ENCODE measurements around the gene MBD6. TPM values are rescaled to one million over a fixed set of nuclear protein-coding genes. Genes with fewer than 3 reads are reported as not detected.

MBD6 gene
- total and polyA plus RNA-seq, 2 donors from 2014 or later: 38.4 to 118 TPM

- Histone ChIP-seq H3K27ac (ENCODE audit: low read depth in 2 of 2, low read length in 2 of 2) (no peak overlapping the region), H3K9ac (ENCODE audit: low read length in 3 of 3) (no peak overlapping the region), H3K36me3 (ENCODE audit: control insufficient read depth in 2 of 3, insufficient read depth in 3 of 3, low read length in 3 of 3) (no peaks in the 10 kb centered on the region), H3K9me3 (ENCODE audit: control insufficient read depth in 2 of 3, insufficient read depth in 1 of 3, low read length in 3 of 3) (no peaks in the 10 kb centered on the region), H3K4me3 (ENCODE audit: low read length in 3 of 3) (no peak overlapping the region), H3K27me3 (ENCODE audit: control insufficient read depth, insufficient read depth, low read length) (no peaks in the 10 kb centered on the region), H3K4me1 (ENCODE audit: control insufficient read depth in 2 of 3, insufficient read depth in 2 of 3, low read depth in 1 of 3, low read length in 3 of 3) (no peaks in the 10 kb centered on the region)
- intact Hi-C loops (cut with DNase I): no loop called here
- no peak for TF ChIP-seq CTCF (IDR thresholded peaks at IDR 0.05; ENCODE audit: borderline replicate concordance, extremely low read depth, insufficient read depth)
- DNase-seq (no peak), FAIRE-seq (no peak)
Observed at GRCh38 chr12:57563358-57563757, 40.7 kb downstream of the MBD6 start.

- FAIRE-seq (no peak), DNase-seq (no peak)
- Histone ChIP-seq H3K36me3 (ENCODE audit: control insufficient read depth in 2 of 3, insufficient read depth in 3 of 3, low read length in 3 of 3) (no peaks in the 10 kb centered on the region), H3K27ac (ENCODE audit: low read depth in 2 of 2, low read length in 2 of 2) (no peak overlapping the region), H3K27me3 (ENCODE audit: control insufficient read depth, insufficient read depth, low read length) (no peaks in the 10 kb centered on the region), H3K9ac (ENCODE audit: low read length in 3 of 3) (no peak overlapping the region), H3K9me3 (ENCODE audit: control insufficient read depth in 2 of 3, insufficient read depth in 1 of 3, low read length in 3 of 3) (no peaks in the 10 kb centered on the region), H3K4me3 (ENCODE audit: low read length in 3 of 3) (no peak overlapping the region), H3K4me1 (ENCODE audit: control insufficient read depth in 2 of 3, insufficient read depth in 2 of 3, low read depth in 1 of 3, low read length in 3 of 3) (no peaks in the 10 kb centered on the region)
- TF ChIP-seq CTCF (IDR thresholded peaks at IDR 0.05; ENCODE audit: borderline replicate concordance, extremely low read depth, insufficient read depth): no peak
- intact Hi-C loops (cut with DNase I): no loop called here
Observed at GRCh38 chr12:57564178-57564740, 41.6 kb downstream of the MBD6 start.

- intact Hi-C loops (cut with DNase I): no loop called here
- no peak for DNase-seq
Observed at GRCh38 chr12:57568838-57569237, 46.2 kb downstream of the MBD6 start.

More at GRCh38 chr12:57568838-57569237, 46.2 kb downstream of the MBD6 start:
- TF ChIP-seq CTCF (IDR thresholded peaks at IDR 0.05; ENCODE audit: borderline replicate concordance, extremely low read depth, insufficient read depth): no peak
- Histone ChIP-seq H3K27ac (ENCODE audit: low read depth in 2 of 2, low read length in 2 of 2) (no peak overlapping the region), H3K9me3 (ENCODE audit: control insufficient read depth in 2 of 3, insufficient read depth in 1 of 3, low read length in 3 of 3) (no peaks in the 10 kb centered on the region), H3K9ac (ENCODE audit: low read length in 3 of 3) (no peak overlapping the region), H3K27me3 (ENCODE audit: control insufficient read depth, insufficient read depth, low read length) (no peaks in the 10 kb centered on the region), H3K4me3 (ENCODE audit: low read length in 3 of 3) (no peak overlapping the region), H3K4me1 (ENCODE audit: control insufficient read depth in 2 of 3, insufficient read depth in 2 of 3, low read depth in 1 of 3, low read length in 3 of 3) (no peaks in the 10 kb centered on the region), H3K36me3 (ENCODE audit: control insufficient read depth in 2 of 3, insufficient read depth in 3 of 3, low read length in 3 of 3) (no peaks in the 10 kb centered on the region)
- no peak for FAIRE-seq
